GM18909 (cell line): ENCODE results near the gene HOXD9.

ENCODE experiments used
- ATAC-seq: cut with Tn5 transposase; IDR thresholded peaks from one replicate; pipeline ENCODE4 v1.9.1; 2021; ENCODE audit warnings: mild to moderate bottlenecking; ENCODE audit not compliant: unreplicated experiment, poor library complexity

The HOXD9 gene

DNA sequence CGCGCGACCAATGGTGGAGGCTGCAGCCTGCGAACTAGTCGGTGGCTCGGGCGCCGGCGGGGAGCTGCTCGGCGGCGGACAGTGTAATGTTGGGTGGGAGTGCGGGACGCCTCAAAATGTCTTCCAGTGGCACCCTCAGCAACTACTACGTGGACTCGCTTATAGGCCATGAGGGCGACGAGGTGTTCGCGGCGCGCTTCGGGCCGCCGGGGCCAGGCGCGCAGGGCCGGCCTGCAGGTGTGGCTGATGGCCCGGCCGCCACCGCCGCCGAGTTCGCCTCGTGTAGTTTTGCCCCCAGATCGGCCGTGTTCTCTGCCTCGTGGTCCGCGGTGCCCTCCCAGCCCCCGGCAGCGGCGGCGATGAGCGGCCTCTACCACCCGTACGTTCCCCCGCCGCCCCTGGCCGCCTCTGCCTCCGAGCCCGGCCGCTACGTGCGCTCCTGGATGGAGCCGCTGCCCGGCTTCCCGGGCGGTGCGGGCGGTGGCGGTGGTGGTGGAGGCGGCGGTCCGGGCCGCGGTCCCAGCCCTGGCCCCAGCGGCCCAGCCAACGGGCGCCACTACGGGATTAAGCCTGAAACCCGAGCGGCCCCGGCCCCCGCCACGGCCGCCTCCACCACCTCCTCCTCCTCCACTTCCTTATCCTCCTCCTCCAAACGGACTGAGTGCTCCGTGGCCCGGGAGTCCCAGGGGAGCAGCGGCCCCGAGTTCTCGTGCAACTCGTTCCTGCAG lies at the start of gene HOXD9:
HOXD9 (plus strand) TSS at position 37 of the 728 bp plus-strand sequence; CDS start at position 87, 50 bp downstream.
- no peak for ATAC-seq

DNA sequence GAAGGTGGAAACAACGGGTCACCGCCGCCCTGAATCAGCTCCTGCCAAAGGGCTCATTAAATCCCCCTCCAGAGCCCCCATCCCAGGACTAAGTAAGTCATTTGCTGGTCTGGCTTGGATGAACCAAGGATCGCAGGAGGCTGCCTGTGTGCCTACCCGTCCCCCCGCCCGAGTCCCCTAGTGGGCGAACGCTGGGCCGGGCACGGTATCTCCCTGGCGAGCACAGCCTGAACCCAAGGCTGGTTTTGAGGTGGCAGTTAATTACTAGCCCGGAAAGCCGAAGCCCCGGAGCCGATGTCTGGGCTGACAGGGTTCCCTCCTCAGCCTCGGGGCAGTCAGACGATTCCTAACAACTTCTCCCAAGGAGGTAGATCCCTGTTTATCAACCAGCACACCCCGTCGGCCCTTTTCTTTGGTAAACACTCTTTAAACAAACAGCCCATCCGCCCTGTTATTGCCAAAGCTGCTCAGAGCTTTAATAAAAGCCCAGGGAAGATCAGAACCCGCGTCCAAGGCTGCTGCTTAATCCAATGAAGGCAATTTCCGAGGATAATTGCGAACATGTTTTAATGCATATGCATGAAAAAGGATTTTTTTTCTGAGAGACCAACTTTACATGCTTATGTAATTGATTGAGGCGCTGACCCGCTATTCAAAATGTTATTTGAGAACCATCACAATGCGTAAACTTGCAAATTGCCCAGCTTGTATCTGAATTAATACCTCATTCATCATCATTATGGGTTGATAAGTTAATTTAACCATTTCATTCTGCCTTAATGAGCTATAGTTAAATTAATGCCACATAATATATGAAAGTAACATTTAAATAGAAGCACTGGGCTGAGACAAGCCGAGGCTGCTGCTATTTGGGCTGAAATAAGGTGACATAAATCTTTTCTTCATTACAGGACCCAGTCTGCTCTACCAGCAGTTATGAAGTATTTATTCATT lies 49.3 kb upstream of the HOXD9 start:
- ATAC-seq, result no peak

DNA sequence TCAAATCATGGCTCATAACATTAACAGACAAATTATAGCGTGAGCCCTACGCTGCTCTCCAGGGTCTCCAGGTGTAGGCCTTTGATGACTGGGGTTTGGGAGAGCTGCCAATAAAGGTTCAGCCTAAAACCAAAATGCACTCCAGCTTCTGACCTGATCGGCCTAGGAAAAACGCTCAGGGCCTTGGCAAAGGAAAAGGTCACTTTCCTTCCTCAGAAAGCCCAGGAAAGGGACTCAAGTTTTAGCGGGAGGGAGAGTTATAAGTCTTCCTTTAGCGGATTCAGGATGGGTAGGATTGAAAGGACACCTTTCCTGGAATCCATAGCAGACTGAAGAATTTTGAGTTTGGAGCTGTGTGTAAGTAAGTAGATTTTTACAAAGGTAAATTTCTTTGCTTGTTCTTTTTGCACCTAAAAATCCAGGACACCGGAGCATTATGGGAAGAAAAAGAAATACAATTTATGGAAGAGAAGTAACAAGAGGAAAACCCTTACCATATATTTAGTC lies 47.5 kb upstream of the HOXD9 start:
- ATAC-seq, result no peak

DNA sequence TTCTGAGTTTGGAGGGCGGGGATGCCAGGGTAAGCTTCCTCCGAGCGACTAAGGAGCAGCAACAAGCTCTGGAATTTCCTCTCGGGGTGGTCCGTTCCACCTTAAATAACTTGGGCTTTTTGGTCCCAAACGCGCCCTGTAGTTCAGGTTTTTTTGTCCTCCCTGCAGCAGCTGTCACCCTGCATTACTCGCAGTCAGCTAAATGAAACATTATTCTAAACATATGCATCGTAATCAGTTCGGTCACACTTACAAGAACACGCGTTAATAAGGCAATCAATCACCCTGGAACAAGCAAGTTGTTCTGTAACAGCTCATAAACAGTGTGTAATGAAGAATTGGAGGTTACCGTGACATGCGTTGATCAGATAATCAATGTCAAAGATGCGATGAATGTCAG lies 47.0 kb upstream of the HOXD9 start:
- no peak for ATAC-seq

DNA sequence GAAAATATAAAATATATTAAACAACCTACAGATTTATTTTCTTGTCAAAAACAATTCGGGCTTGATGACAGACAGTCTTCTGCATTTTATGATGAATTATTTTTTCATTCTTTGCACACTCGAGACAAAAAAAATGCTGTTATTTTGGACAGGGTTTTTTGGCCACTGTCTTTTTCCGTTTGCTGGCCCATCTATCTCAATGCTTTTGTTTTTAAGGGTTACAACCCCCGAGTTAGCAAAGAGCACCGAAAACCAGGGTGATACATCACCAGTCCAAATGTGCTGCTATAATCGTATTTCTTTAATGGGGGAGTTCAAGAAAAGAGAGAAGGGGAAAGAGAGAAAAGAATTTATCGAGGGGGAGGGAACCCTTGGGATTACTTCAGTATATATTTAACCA lies 46.5 kb upstream of the HOXD9 start:
- ATAC-seq, result no peak

DNA sequence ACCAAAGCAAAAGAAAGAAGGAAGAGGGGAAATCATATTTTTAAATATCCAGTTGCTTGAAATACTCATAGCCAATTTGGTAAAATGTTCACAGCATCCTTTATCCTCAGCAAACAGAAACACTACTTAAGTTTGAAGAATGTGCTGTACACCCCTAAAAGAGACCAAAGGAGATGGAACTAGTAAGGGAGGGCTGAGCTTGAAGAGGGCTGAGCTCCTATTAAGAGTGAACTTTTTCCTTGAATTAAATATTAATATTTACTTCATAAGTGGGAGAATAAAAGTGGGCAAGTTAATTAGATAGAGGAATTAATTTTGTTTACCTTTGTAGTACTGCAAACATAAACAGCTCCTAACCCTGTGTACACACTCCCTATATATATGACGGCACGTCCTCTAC lies 45.7 kb upstream of the HOXD9 start:
- ATAC-seq, result no peak

DNA sequence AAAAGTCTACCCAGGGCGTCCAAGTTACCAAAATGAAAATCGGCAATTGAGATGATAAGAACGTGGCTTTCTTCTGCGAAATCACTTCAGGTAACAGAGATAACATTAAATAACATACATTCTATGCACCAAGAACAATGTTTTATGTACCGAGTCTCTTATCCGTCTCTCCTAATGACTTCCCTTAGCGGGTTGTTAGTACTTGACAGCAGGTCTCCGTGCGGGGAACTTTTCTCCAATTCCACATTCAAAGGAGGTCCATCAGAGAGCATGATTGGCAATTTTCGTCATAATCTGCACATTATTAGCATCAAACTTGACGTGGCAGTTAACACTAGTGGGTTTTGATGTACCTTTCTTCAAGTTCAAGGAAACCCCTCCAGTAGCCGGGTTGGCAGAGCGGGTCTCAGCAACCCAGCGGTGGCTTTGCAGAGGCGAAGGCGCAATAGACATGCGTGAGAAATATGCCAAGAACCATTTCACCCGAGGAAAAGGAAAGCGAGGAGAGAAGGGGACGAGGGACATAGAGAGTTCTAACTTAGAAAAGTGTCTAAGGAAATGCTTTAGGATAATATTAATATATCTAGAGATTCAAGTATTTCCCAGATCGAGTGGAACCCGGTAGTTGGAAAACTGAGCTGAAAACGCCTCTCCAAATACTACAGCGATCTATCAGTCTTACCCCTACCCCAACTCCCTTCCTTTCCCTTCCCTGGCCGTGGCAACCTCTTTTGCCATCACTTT lies 43.8 kb upstream of the HOXD9 start:
- ATAC-seq, result no peak

DNA sequence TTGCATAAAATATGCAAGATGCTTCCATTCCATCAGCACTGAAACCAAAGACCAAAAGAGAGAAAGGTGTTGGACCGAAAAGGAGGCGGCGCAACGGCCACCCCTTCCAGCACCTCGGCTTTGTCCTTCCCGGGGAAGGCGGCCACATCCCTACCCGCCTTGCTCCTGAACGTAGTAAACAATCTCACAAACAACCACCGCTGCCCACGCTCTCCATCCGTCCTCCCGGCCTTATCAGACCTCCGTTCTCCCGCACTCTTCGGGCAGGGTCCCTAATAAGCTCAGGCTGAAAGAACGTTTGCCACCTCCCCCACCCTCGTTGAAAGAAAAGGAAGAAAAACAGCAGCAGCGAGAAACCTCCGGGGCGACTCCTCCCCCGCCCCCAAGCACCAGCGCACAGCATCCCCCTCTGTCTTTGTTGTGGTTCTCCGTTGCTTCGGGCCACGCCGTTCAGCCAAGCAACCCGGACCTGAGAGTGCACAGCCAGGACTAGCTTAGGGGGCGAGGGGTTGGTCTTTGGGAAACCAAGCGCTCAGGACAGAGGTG lies 43.2 kb upstream of the HOXD9 start:
- no peak for ATAC-seq

DNA sequence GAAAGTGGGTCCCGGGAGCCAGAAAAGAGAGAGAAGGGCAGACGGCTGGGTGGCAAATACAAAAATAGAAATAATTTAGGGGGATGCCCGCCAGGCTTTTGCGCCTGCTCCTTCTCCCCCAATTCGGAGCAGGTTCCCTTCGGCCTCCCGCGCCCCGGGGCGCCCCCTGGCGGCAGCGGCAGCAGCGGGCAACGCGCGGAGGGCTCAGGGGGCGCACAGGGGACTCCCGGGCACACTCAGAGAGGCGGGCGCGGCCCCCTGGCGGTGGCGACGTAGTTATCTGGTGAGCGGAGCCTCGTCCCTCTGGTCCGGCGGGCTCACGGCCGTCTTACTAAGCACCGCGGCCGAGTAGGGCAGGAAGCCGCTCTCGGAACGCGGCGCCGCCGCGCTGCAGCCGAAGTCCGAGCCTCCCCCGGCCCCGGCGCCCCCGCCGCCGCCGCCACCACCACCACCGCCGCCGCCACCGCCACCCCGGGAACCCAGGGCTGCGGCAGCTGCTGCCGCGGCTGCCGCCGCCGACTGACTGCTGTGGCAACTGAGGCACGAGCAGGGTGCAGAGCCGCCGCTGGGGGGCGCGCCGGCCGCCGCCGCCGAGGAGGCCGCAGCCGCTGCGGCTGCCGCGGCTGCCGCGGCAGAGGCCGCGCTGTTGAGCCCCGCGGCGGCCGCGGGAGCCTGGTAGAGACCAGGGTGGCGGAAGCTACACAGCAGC lies 42.5 kb upstream of the HOXD9 start:
- no peak for ATAC-seq

DNA sequence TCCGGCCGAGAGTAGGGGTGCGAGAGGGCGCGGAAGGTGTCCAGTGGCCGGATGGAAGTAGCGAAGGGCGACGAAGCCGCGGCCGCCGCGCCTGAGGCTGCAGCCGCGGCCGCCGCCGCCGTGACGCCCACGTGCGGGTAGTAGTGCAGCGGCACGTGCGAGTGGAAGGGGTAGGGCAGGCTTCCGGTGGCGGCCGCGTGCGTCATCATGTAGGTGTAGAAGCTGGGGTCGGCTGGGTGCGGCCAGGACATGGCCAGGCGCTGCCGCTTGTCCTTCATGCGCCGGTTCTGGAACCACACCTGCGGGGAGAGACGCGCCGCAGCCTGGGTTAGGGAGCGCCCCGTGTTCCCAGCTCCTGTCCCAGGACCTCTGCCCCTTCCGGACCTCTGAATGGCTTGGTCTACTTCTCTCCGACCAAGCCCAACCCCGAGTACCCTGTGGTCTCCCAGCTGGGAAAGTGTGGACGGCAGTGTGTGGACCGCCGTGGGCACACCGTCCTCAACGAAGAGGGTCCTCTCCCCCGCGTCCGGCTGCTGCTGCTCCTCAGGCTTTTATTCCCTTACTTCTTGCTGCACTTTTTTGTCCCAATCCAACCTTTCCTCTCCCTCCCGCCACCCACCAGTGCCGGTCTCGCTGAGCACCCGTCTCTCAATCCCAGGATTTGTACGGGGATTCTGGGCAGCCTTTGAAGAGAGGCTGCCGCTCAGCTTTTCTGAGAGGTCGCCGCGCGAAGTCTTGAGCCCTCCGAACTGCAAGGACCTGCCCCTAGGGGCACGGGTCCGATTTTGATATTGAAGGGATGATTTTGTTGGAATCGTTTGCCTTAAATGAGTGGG lies 41.8 kb upstream of the HOXD9 start:
- ATAC-seq, result no peak

DNA sequence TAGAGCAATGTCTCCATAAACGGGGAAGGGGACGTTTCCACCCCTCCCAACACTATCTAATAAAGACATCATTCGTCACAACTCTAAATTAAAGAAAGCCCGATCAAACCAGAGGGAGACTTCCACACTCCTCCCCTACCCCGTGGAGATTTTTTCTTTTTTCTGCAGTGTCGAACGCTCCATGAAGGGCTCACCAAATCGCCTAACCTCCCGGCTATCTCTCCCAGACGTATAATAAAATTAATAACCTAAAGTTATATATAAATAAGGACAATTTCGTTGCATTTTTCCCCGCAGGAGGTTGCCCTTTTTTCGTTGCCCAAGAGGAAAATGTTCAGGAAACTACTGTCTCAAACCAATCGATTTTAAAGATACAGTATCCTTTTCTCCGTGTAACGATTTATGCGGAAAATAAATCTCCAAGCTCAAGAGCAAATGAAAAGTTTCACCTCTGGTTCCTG lies 41.1 kb upstream of the HOXD9 start:
- no peak for ATAC-seq

DNA sequence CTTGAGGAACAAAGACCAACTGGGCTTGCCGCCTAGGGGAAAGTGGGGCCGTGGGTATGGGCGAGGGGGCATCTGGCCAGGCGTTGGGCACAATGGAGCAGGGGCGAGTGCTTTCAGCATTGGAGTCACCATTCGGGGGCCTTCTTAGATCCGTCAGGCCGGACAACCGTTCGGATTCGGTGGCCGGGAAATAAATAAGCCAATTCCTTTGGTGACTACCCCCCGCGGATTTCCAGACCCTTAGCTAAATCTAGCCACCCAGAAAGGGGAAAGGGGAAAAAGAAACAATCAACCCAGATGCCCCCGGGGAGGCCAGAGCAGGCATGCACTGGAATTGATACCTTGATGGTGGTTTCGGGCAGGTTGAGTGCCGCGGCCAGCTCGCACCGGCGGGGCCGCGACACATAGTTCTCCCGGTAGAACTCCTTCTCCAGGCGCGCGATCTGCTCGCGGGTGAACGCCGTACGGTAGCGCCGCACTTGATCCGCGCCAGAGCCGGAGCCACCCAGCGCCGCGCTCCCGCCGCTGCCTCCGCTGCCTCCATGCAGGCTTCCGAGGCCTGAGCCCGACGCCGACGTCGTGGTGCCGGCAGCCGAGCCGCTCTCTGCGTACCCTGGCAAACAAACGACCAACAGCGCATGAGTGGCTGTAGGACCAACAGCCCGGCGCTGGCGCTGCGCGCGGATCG lies 40.5 kb upstream of the HOXD9 start:
- ATAC-seq, result no peak

DNA sequence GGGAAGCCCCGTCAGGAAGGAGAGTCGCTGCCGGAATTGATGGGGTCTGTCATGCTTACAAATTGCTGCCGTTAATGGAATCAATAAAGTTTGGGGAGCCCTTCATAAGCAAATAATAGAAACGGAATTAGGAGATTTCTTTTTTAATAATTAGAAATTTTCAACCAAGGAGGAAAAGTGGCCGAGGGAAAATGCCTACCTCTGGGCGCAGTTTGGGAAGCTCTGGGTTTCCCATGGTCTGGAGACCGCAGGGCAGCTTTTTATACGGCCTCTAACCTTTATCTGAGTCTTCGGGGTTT lies 40.0 kb upstream of the HOXD9 start:
- no peak for ATAC-seq

DNA sequence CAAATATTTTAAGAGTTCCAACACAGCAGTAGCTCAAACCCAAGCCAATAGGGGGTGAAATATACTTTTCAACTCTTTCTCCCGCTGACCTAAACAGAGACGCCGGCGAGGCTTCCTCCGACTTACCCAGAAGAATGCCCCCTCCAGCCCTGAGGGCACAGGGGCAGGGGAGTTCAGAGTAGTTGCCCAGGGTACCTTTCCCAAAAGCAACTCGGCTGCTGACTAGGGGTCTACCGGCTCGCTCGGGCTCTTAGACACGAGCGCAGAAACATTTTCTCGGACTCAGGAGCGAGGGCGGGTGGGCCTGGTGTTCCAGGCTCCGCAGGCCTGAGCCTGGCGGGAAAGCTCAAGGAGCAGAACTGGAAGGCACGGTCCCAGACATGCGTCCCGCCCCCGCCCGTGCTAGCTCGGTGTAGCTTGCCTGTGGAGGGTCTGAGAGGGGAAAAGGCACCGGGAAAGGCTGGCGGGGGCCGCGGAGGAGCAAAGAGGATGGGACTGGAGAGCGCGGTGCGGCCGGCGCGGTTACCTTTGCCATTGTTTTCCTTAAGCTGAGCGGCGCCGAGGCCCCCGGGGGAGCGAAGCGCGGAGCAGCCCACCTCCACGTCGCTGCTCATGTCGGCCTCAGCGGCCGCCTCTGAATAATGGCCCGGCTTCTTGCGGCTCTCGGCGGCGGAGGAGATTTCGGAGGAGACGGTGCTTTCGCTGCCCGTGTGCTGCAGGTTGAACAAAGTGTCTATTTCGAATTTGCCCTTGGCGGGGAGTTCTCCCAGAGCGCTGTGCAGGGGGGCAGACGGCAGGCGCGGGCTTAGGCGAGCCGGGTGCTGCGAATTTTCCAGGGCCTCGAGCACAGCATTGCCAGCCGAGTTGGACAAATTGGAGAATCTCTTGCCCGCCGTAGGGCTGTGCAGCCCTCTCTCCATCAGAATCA lies 39.4 kb upstream of the HOXD9 start:
- ATAC-seq, result no peak

DNA sequence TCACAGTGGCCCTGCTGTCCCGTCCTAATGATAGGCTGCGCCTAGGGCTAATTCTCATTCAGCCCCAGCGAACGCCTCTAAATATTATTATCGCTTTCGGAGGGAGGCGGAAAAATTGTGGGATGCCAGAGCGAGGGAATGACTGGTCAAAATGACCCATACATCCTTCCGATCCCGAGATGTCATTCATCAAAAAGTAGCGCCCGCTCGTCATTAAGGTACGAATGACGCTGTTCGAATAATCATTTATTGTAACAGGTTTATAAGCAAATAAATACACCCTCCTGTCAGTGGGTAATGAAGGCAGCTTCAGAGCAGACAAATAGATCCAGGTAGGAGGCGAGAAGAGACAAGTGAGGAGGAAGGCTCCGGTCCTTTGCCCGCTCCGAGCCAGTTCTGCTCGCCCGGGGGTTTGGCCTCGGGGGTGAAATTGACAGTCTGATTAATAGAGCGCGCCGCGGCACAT lies 38.7 kb upstream of the HOXD9 start, which contains the start of gene EVX2:
EVX2 (minus strand) TSS at position 167 of the 466 bp plus-strand sequence. CDS start 186 bp downstream, outside the sequence.
- ATAC-seq, result no peak

DNA sequence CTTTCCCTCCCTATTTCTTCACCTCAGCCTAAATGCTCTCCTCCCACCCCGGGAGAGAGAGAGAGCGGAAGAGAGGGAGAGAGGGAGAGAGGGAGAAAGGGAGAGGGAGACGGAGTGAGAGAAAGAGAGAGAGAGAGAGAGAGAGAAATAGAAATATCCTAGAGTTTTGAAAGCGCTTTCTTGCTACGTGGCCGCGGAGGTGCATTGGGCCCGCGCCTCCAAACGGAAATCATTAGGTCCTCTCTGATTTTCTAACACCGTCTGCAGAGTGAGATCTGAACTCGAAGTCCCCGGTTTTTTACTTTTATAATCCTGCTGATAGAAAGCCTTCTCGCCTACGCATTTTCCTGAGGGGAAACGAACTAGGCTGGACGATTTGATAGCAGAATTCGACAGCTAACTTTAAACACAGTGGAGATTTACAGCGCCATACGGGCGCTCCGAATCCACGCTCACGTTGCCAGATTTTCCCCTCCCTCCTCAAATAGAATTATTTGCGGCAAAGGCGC lies 37.9 kb upstream of the HOXD9 start:
- ATAC-seq, result no peak
